Uterus (tissue), 4 donors: ENCODE results near the gene CYP4F8. TPM values are rescaled to one million over a fixed set of nuclear protein-coding genes. Genes with fewer than 3 reads are reported as not detected.
"Not testable (repeated sequence)": the region's sequence is repeated elsewhere in the genome, so short reads cannot be mapped to it uniquely, and the experiment has no call there.

Source experiments
- DNase-seq, 2 donors: peaks; one replicate each; pipeline ENCODE4 v3.0.0-alpha.2; 2019 to 2020
- H3K27ac ChIP-seq, 2 donors: fragments of 200-600 bp; sonication (generic); 1 replicate in 1 of 2; 2 replicates in 1 of 2; pipeline ENCODE4 v1.5.1; 2016 to 2018
- H3K27me3 ChIP-seq, 2 donors: fragments of 200-600 bp; sonication (generic); one replicate each; pipeline ENCODE4 v1.5.1; 2018 to 2019; ENCODE audit warnings: control low read depth in 1 of 2
- H3K36me3 ChIP-seq, 2 donors: fragments of 200-600 bp; sonication (generic); one replicate each; pipeline ENCODE4 v1.5.1; 2019; ENCODE audit warnings: control low read depth in 1 of 2
- H3K4me1 ChIP-seq, 2 donors: fragments of 200-600 bp; sonication (generic); one replicate each; pipeline ENCODE4 v1.5.1; 2018 to 2019; ENCODE audit warnings: control low read depth in 1 of 2
- H3K4me3 ChIP-seq, 2 donors: fragments of 200-600 bp; sonication (generic); 1 replicate in 1 of 2; 2 replicates in 1 of 2; pipeline ENCODE4 v1.5.1; 2018 to 2019; ENCODE audit warnings: mild to moderate bottlenecking in 1 of 2
- H3K9me3 ChIP-seq, 2 donors: fragments of 200-600 bp; sonication (generic); one replicate each; pipeline ENCODE4 v1.5.1; 2019; ENCODE audit warnings: control low read depth in 1 of 2
- CTCF ChIP-seq, 4 experiments: fragments of 200-600 bp in 2 of 4; fragments of 450-650 bp in 2 of 4; sonication (generic) in 2 of 4; IDR thresholded peaks; one replicate each; pipeline ENCODE4 v1.5.1; 2016 to 2019; ENCODE audit warnings: antibody characterized with exemption in 4 of 4, mild to moderate bottlenecking in 2 of 4, moderate library complexity in 1 of 4
- POLR2A ChIP-seq, 2 donors: fragments of 450-650 bp; IDR thresholded peaks; one replicate each; pipeline ENCODE4 v1.6.1; 2016; ENCODE audit warnings: antibody characterized with exemption in 2 of 2, mild to moderate bottlenecking in 1 of 2, moderate library complexity in 1 of 2
- intact Hi-C: fragments of 100-400 bp; cut with DNase I; formaldehyde crosslinking; loops from one replicate; pipeline ENCODE4 v1.15.1; 2023; ENCODE audit warnings: low total_unique reads
- total RNA-seq, 4 donors: library from RNA; depleted of rRNA in 3 of 4; stranded (reverse); fragments of >200 nt in 3 of 4; gene quantifications; one replicate each; pipeline versions ENCODE4 v1.1.0 to v1.2.4, GENCODE V29; 2014 to 2023
- donor health status: DM: yes; HTN: yes; CAD: no.

The CYP4F8 gene
- total RNA-seq, 4 donors from 2014 or later = 1.5 TPM; not detected in 3

DNA sequence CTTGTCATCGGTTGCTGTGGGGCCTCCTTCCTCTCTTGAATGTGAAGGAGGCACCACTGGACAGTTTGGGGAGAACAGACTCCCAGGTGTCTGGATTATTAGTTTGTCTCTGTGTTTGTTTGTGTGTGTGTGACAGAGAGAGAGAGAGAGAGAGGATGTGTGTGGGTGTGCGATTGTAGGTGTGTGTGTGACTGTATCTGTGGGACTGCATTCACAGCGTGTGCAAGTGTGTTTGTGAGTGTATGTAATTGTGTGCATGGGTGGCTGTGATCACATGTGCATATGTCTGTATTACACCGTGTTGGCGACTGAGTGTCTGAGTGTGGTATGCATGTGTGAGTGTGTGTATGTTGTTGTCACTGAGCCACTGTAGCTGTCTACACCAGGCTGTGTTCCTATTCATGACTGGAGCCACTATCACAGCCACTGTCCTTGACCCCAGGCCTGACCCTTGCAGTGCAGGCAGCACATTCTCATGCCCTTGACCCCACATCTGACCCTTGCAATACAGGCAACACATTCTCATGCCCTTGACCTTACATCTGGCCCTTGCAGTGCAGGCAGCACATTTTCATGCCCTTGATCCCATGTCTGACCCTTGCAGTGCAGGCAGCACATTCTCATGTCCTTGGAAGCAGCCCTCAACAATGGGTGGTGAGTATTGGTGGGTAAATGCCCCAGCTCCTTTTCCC lies 25.1 kb upstream of the CYP4F8 start:
- Histone ChIP-seq H3K4me1 (no peaks in the 10 kb centered on the region), H3K27me3 (peaks cover 0 to 6% of the 10 kb centered on the region in 2 donors), H3K27ac (no peak overlapping the region), H3K4me3 (no peak overlapping the region), H3K9me3 (no peaks in the 10 kb centered on the region), H3K36me3 (no peaks in the 10 kb centered on the region)
- intact Hi-C loops = no loop called here
- no peak for TF ChIP-seq POLR2A (IDR thresholded peaks at IDR 0.05)
- no peak for TF ChIP-seq CTCF (IDR thresholded peaks at IDR 0.05)
- DNase-seq = no peak

DNA sequence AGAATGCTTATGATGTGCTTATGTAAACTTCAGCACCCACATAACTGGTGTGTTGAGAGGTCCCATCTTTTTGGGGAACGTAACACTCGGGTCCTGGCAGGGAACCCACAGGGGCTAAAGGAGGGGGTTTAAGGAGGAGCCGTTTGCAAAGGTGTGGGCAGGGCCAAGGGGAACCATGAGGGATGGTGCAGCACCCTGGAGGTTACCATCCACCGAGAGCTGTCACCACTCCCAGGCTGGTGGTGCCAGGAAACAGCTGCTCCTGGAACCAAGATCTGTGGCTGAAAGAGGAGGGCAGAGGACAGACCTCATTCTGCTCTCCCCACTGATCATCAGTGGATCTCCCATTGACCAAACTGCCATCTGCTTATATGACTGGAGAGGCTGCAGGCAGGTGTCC lies 23.2 kb upstream of the CYP4F8 start:
- H3K27ac ChIP-seq = no peak overlapping the region
- no peaks in the 10 kb centered on the region for H3K4me1 ChIP-seq
- H3K4me3 ChIP-seq = no peak overlapping the region
- no peaks in the 10 kb centered on the region for H3K36me3 ChIP-seq
- TF ChIP-seq POLR2A (IDR thresholded peaks at IDR 0.05) (no peak), CTCF (IDR thresholded peaks at IDR 0.05) (no peak)
- no peak for DNase-seq
- H3K9me3 ChIP-seq = no peaks in the 10 kb centered on the region
- intact Hi-C loops = no loop called here
- H3K27me3 ChIP-seq = no peaks in the 10 kb centered on the region

DNA sequence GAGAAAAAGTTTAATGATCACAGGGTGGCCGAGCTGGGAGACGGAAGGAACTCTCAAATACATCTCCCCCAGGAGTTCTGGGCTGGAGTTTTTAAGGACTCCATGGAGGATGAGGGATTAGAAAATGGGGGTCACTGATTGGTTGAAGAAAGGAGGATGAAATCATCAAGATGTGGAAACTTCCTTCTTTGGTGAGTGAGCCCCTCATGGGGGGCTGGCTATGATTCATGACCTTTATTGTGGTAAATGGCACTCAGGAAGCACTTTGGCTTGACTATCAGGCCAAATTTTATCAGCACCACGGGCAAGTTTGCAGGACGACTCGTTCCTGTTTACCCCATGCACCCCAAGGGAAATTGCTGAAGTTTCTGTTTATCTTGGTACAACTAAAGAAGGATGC lies 22.5 kb upstream of the CYP4F8 start:
- DNase-seq, H3K27me3 ChIP-seq, H3K4me1 ChIP-seq, H3K36me3 ChIP-seq, H3K9me3 ChIP-seq, intact Hi-C loops, H3K4me3 ChIP-seq, H3K27ac ChIP-seq: not testable (repeated sequence)

- H3K27me3 ChIP-seq, H3K36me3 ChIP-seq, H3K27ac ChIP-seq, H3K4me3 ChIP-seq, intact Hi-C loops, H3K4me1 ChIP-seq, DNase-seq, H3K9me3 ChIP-seq: not testable (repeated sequence)
Observed at GRCh38 chr19:15593766-15594165, 21.3 kb upstream of the CYP4F8 start.

DNA sequence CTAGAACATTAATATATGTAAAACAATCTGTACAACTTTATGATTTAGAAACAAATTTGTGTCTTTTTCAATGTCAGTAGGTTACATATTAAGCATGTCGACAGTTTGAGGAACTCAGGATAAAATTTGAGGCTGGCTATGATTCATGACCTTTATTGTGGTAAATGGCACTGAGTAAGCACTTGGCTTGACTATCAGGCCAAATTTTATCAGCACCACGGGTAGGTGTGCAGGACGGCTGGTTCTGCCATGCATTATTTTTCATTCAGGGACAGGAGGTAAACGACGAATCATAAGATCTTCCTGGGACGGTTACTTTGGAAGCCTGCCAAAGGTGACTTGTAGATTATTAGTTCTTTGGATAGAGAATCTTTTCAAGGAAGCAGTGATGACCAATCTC lies 19.9 kb upstream of the CYP4F8 start:
- no peak for DNase-seq
- no peak overlapping the region for H3K27ac ChIP-seq
- H3K4me3 ChIP-seq = no peak overlapping the region
- no peaks in the 10 kb centered on the region for H3K36me3 ChIP-seq
- no peak for TF ChIP-seq CTCF (IDR thresholded peaks at IDR 0.05)
- TF ChIP-seq POLR2A (IDR thresholded peaks at IDR 0.05) = no peak
- H3K27me3 ChIP-seq = no peaks in the 10 kb centered on the region
- no peaks in the 10 kb centered on the region for H3K4me1 ChIP-seq
- intact Hi-C loops = no loop called here
- no peaks in the 10 kb centered on the region for H3K9me3 ChIP-seq

GRCh38 chr19:15607978-15608925 lies 6.8 kb upstream of the CYP4F8 start:
- H3K36me3 ChIP-seq, intact Hi-C loops, DNase-seq, H3K4me3 ChIP-seq, H3K9me3 ChIP-seq, H3K27me3 ChIP-seq, H3K27ac ChIP-seq, H3K4me1 ChIP-seq: not testable (repeated sequence)
